ENCODE measurements around the gene CENPX.
A peak's percentile ranks its signal among the peaks of the same experiment; 100 is the strongest.

CENPX gene

GRCh38 chr17:82037889-82038195, 15.2 kb upstream of the CENPX start:
- Histone ChIP-seq H3K4me3 (peak overlapping the region; percentile 95), H3K36me3 (ENCODE audit: insufficient read depth, low read length) (no peaks in the 10 kb centered on the region), H3K9me3 (ENCODE audit: low read depth, low read length) (no peaks in the 10 kb centered on the region), H3K9ac (ENCODE audit: insufficient read length) (peak overlapping the region; percentile 57), H3K27ac (0 out of 2 replicates have a peak overlapping the region, but pooled peaks have one; percentile 39)
- TF ChIP-seq FOXP2 (optimal IDR thresholded peaks at IDR 0.05; ENCODE audit: control extremely low read depth, extremely low read length, insufficient read depth): no peak
- no peak for TF ChIP-seq EZH2 (IDR thresholded peaks at IDR 0.05)
- no peak for TF ChIP-seq POLR2AphosphoS5 (IDR thresholded peaks at IDR 0.05; ENCODE audit: borderline replicate concordance, low read depth, low read length)
- no peak for DNase-seq (ENCODE audit: low read depth, low spot score)

GRCh38 chr17:82037092-82037888, 14.6 kb upstream of the CENPX start, which contains the start of gene DCXR:
TSS of gene DCXR (minus strand) at chr17:82037697. CDS start at chr17:82037682, 15 bp downstream.
- Histone ChIP-seq H3K9ac (ENCODE audit: insufficient read length) (peak within 1 kb of the TSS; percentile 91), H3K4me3 (peak within 1 kb of the TSS; percentile 95), H3K36me3 (ENCODE audit: insufficient read depth, low read length) (no peaks in the 10 kb centered on the region), H3K9me3 (ENCODE audit: low read depth, low read length) (no peaks in the 10 kb centered on the region), H3K27ac (peak within 1 kb of the TSS; percentile 85)
- TF ChIP-seq POLR2AphosphoS5 (IDR thresholded peaks at IDR 0.05; ENCODE audit: borderline replicate concordance, low read depth, low read length) (peak; percentile 93), EZH2 (IDR thresholded peaks at IDR 0.05) (no peak), FOXP2 (optimal IDR thresholded peaks at IDR 0.05; ENCODE audit: control extremely low read depth, extremely low read length, insufficient read depth) (no peak)
- peak; percentile 62 for DNase-seq (ENCODE audit: low read depth, low spot score)

- TF ChIP-seq POLR2AphosphoS5 (IDR thresholded peaks at IDR 0.05; ENCODE audit: borderline replicate concordance, low read depth, low read length): no peak
- TF ChIP-seq FOXP2 (optimal IDR thresholded peaks at IDR 0.05; ENCODE audit: control extremely low read depth, extremely low read length, insufficient read depth): no peak
- no peak for TF ChIP-seq EZH2 (IDR thresholded peaks at IDR 0.05)
- no peak overlapping the region for H3K27ac ChIP-seq
These were observed 14.0 kb upstream of the CENPX start for GRCh38 chr17:82036634-82037091.

DNA sequence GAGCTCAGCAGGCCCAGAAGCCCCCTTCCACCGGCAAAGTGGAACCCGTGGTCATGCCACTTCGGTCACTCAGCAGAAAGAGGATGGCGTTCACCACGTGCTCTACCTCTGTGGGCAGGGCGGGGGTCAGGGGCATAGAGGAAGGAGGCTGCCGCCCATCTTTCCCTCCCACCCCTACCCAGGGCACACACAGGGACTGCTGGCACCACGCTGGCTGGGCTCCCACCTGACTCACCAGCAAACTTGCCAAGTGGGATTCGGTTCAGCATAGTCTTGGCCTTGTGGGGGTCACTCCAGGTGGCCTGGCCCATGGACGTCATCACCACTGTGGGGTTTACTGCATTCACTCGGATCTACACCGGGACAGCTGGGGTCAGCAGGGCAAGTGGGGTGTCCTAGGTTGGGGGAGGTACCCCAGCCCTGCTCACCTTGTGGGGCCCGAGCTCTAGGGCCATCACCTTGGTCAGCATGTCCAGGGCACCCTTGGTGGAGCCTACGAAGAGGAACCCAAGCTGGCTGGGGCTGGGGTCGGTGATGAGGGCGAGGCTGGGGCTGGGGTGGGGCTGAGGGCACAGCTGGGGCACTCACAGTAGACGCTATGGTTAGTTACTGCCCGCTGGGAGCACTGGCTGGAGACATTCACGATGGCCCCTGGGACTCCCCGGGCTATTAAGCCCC, 13.4 kb upstream of the CENPX start:
- H3K9ac ChIP-seq (ENCODE audit: insufficient read length): peak overlapping the region; percentile 91
- H3K36me3 ChIP-seq (ENCODE audit: insufficient read depth, low read length): no peaks in the 10 kb centered on the region
- TF ChIP-seq POLR2AphosphoS5 (IDR thresholded peaks at IDR 0.05; ENCODE audit: borderline replicate concordance, low read depth, low read length) (no peak), FOXP2 (optimal IDR thresholded peaks at IDR 0.05; ENCODE audit: control extremely low read depth, extremely low read length, insufficient read depth) (no peak), EZH2 (IDR thresholded peaks at IDR 0.05) (no peak)
- no peak overlapping the region for H3K27ac ChIP-seq
- H3K9me3 ChIP-seq (ENCODE audit: low read depth, low read length): no peaks in the 10 kb centered on the region
- DNase-seq (ENCODE audit: low read depth, low spot score): no peak
- H3K4me3 ChIP-seq: peak overlapping the region; percentile 95

More at GRCh38 chr17:82036634-82037091, 14.0 kb upstream of the CENPX start:
- no peaks in the 10 kb centered on the region for H3K36me3 ChIP-seq (ENCODE audit: insufficient read depth, low read length)
- H3K4me3 ChIP-seq: peak overlapping the region; percentile 95
- peak overlapping the region; percentile 91 for H3K9ac ChIP-seq (ENCODE audit: insufficient read length)
- no peaks in the 10 kb centered on the region for H3K9me3 ChIP-seq (ENCODE audit: low read depth, low read length)
- DNase-seq (ENCODE audit: low read depth, low spot score): no peak

GRCh38 chr17:82035488-82035887, 12.8 kb upstream of the CENPX start:
- H3K4me3 ChIP-seq: no peak overlapping the region
- H3K9ac ChIP-seq (ENCODE audit: insufficient read length): no peak overlapping the region
- H3K9me3 ChIP-seq (ENCODE audit: low read depth, low read length): no peaks in the 10 kb centered on the region
- no peak for DNase-seq (ENCODE audit: low read depth, low spot score)
- H3K36me3 ChIP-seq (ENCODE audit: insufficient read depth, low read length): no peaks in the 10 kb centered on the region
- TF ChIP-seq FOXP2 (optimal IDR thresholded peaks at IDR 0.05; ENCODE audit: control extremely low read depth, extremely low read length, insufficient read depth) (no peak), POLR2AphosphoS5 (IDR thresholded peaks at IDR 0.05; ENCODE audit: borderline replicate concordance, low read depth, low read length) (no peak), EZH2 (IDR thresholded peaks at IDR 0.05) (no peak)
- peak overlapping the region; percentile 34; the same call in 1 of the 2 replicates for H3K27ac ChIP-seq

GRCh38 chr17:82034371-82035011, 11.8 kb upstream of the CENPX start:
- no peaks in the 10 kb centered on the region for H3K9me3 ChIP-seq (ENCODE audit: low read depth, low read length)
- TF ChIP-seq POLR2AphosphoS5 (IDR thresholded peaks at IDR 0.05; ENCODE audit: borderline replicate concordance, low read depth, low read length): no peak
- no peak for TF ChIP-seq FOXP2 (optimal IDR thresholded peaks at IDR 0.05; ENCODE audit: control extremely low read depth, extremely low read length, insufficient read depth)
- no peak for TF ChIP-seq EZH2 (IDR thresholded peaks at IDR 0.05)
- DNase-seq (ENCODE audit: low read depth, low spot score): no peak
- no peak overlapping the region for H3K4me3 ChIP-seq
- H3K9ac ChIP-seq (ENCODE audit: insufficient read length): no peak overlapping the region
- H3K27ac ChIP-seq: peak overlapping the region; percentile 34; the same call in 1 of the 2 replicates
- H3K36me3 ChIP-seq (ENCODE audit: insufficient read depth, low read length): no peaks in the 10 kb centered on the region

- Histone ChIP-seq H3K27ac (no peak overlapping the region), H3K36me3 (ENCODE audit: insufficient read depth, low read length) (no peaks in the 10 kb centered on the region), H3K9ac (ENCODE audit: insufficient read length) (no peak overlapping the region), H3K9me3 (ENCODE audit: low read depth, low read length) (no peaks in the 10 kb centered on the region), H3K4me3 (no peak overlapping the region)
- DNase-seq (ENCODE audit: low read depth, low spot score): no peak
- no peak for TF ChIP-seq FOXP2 (optimal IDR thresholded peaks at IDR 0.05; ENCODE audit: control extremely low read depth, extremely low read length, insufficient read depth)
- TF ChIP-seq POLR2AphosphoS5 (IDR thresholded peaks at IDR 0.05; ENCODE audit: borderline replicate concordance, low read depth, low read length): no peak
- TF ChIP-seq EZH2 (IDR thresholded peaks at IDR 0.05): no peak
These were observed 10.8 kb upstream of the CENPX start for GRCh38 chr17:82033359-82034085.
